Parathyroid adenoma (tissue), 2 donors: ENCODE results near the gene SYCP1.
"Not testable (repeated sequence)": the region's sequence is repeated elsewhere in the genome, so short reads cannot be mapped to it uniquely, and the experiment has no call there.

Source experiments
- H2AFZ ChIP-seq: fragments of 300-600 bp; sonication (generic); one replicate; pipeline ENCODE4 v1.7.0; 2017; ENCODE audit warnings: antibody characterized with exemption, mild to moderate bottlenecking
- H3K27ac ChIP-seq: fragments of 300-600 bp; sonication (generic); one replicate; pipeline ENCODE4 v1.7.0; 2017
- H3K27me3 ChIP-seq: fragments of 300-600 bp; sonication (generic); one replicate; pipeline ENCODE4 v1.7.0; 2017; ENCODE audit warnings: low read length; ENCODE audit not compliant: control insufficient read depth, insufficient read depth
- H3K36me3 ChIP-seq: fragments of 300-600 bp; sonication (generic); one replicate; pipeline ENCODE4 v1.7.0; 2017; ENCODE audit warnings: low read length; ENCODE audit not compliant: control insufficient read depth, insufficient read depth
- H3K4me1 ChIP-seq: fragments of 300-600 bp; sonication (generic); one replicate; pipeline ENCODE4 v1.7.0; 2017; ENCODE audit warnings: control low read depth
- H3K4me2 ChIP-seq: fragments of 300-600 bp; sonication (generic); one replicate; pipeline ENCODE4 v1.7.0; 2017; ENCODE audit warnings: low read length
- H3K4me3 ChIP-seq: fragments of 300-600 bp; sonication (generic); one replicate; pipeline ENCODE4 v1.7.0; 2017; ENCODE audit warnings: low read depth, low read length
- H3K79me2 ChIP-seq: fragments of 300-600 bp; sonication (generic); one replicate; pipeline ENCODE4 v1.7.0; 2017; ENCODE audit warnings: control low read depth
- H3K9ac ChIP-seq: fragments of 300-600 bp; sonication (generic); one replicate; pipeline ENCODE4 v1.7.0; 2017; ENCODE audit warnings: mild to moderate bottlenecking
- H3K9me3 ChIP-seq: fragments of 300-600 bp; sonication (generic); one replicate; pipeline ENCODE4 v1.7.0; 2017; ENCODE audit warnings: low read length; ENCODE audit not compliant: control insufficient read depth
- TF ChIP-seq, protein P1 (sequence below): fragments of 300-600 bp; sonication (generic); IDR thresholded peaks from one replicate; pipeline ENCODE4 v1.7.0; 2017; ENCODE audit warnings: antibody characterized with exemption, mild to moderate bottlenecking
- donor health status: primary hyperparathyroidism.

Gene SYCP1

DNA sequence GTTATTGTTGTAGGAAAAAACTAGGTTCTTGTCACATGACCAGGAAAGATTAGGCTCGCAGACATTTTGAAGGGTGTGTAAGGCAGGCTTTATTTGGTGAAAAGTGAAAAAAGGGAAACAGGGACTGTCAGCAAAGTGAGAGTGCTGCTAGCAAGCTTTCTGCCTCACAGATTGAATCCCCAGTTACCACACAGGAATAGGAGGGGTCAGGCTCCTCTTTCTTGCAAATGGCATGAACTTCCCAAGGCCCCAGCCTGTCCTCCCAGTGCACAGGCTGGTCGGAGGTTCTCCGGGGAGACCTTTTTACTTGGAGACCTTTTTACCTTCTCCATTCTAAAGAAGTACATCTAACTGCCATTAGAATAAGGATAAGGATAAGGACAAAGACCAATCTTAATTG is 42.1 kb downstream of the SYCP1 start:
- H3K4me1 ChIP-seq, result no peaks in the 10 kb centered on the region
- H2AFZ ChIP-seq, result no peak overlapping the region
- H3K9ac ChIP-seq, result no peak overlapping the region
- no peaks in the 10 kb centered on the region for H3K36me3 ChIP-seq
- no peak overlapping the region for H3K4me3 ChIP-seq
- TF ChIP-seq, protein P1, sequence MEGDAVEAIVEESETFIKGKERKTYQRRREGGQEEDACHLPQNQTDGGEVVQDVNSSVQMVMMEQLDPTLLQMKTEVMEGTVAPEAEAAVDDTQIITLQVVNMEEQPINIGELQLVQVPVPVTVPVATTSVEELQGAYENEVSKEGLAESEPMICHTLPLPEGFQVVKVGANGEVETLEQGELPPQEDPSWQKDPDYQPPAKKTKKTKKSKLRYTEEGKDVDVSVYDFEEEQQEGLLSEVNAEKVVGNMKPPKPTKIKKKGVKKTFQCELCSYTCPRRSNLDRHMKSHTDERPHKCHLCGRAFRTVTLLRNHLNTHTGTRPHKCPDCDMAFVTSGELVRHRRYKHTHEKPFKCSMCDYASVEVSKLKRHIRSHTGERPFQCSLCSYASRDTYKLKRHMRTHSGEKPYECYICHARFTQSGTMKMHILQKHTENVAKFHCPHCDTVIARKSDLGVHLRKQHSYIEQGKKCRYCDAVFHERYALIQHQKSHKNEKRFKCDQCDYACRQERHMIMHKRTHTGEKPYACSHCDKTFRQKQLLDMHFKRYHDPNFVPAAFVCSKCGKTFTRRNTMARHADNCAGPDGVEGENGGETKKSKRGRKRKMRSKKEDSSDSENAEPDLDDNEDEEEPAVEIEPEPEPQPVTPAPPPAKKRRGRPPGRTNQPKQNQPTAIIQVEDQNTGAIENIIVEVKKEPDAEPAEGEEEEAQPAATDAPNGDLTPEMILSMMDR, result no peak
- no peaks in the 10 kb centered on the region for H3K27me3 ChIP-seq
- no peak overlapping the region for H3K27ac ChIP-seq
- no peaks in the 10 kb centered on the region for H3K9me3 ChIP-seq
- no peaks in the 10 kb centered on the region for H3K79me2 ChIP-seq
- no peak overlapping the region for H3K4me2 ChIP-seq

DNA sequence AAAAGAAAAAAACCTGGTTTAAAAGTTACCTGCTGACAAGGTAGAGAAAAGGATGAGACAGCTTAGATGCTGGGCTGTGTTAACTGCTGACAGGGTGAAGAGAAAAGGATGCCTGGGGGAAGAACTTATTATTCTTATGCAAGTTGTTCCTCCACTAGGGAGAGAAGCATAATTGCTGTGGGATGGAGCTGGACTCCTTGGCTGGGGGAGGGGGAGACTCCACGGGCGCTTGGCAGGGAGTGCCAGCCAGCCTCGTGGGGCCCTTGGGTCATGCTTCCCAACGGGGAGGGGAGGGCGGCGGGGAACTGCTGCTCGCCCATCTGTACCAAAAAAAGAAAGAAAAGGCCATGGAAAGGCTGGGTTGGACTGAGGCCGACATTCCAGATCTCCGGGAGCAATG is 47.2 kb downstream of the SYCP1 start:
- Histone ChIP-seq H2AFZ (no peak overlapping the region), H3K4me1 (no peaks in the 10 kb centered on the region), H3K27me3 (no peaks in the 10 kb centered on the region), H3K36me3 (no peaks in the 10 kb centered on the region), H3K9me3 (peaks cover 2% of the 10 kb centered on the region), H3K27ac (no peak overlapping the region), H3K4me3 (no peak overlapping the region), H3K9ac (no peak overlapping the region), H3K4me2 (no peak overlapping the region), H3K79me2 (no peaks in the 10 kb centered on the region)
- TF ChIP-seq, protein P1, result no peak

DNA sequence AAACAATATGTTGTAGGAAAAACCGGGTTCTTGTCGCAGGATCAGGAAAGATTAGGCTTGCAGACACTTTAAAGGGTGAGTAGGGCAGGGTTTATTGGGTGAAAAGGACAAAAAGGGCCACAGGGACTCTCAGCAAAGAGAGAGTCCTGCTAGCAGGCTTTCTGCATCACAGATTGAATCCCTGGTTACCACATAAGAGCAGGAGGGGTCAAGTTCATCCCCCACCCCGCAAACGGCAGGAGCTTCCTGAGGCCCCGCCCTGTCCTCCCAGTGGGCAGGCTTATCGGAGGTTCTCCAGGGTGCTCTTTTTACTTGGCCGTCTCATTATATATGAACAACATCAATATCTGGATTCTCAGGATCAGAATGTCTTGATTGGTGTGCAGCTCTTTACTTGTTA is 47.7 kb downstream of the SYCP1 start:
- Histone ChIP-seq H3K27ac (no peak overlapping the region), H2AFZ (no peak overlapping the region), H3K79me2 (no peaks in the 10 kb centered on the region), H3K36me3 (no peaks in the 10 kb centered on the region), H3K4me3 (no peak overlapping the region), H3K4me1 (no peaks in the 10 kb centered on the region), H3K27me3 (no peaks in the 10 kb centered on the region), H3K4me2 (no peak overlapping the region), H3K9ac (no peak overlapping the region), H3K9me3 (peaks cover 2% of the 10 kb centered on the region)
- TF ChIP-seq, protein P1, result no peak

DNA sequence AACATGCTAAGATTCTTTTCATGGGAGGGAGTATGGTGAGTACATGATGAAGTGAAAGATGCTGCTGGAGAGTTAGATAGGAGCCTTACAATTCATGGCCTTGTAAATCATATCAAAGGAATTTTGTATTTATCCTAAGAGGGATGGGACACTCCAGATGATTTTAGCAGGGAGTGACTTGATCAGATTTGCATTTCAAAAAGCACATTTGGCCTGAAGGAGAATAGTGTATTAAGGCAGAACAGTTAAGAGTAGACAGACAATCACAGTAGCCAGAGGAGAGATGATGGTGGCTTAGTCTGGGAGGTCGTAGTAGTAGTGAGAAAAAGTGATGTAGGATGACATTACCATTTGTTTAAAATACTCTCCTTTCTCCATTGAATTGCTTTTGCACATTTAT is 48.8 kb downstream of the SYCP1 start:
- H3K4me3 ChIP-seq, result no peak overlapping the region
- TF ChIP-seq, protein P1, result no peak

DNA sequence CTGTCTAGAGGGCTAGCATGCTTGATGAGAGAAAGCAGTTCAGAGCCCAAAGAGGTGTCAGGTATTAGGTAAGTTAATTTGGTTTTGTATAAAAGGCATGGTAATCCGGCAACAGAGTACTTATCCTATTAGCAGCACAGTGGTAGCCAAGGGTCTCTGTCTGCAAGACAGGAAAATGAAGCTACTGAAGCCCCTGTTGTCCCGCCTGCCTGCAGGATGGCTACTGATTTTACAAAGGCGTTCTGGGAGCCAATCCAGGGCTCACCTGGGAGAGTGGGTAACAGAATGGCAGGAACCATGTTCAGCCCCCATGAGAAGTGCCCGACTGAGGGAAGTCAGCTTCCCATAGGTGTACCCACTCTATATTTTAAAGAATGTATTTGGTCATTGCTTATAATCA is 61.1 kb downstream of the SYCP1 start:
- H3K27me3 ChIP-seq, H3K27ac ChIP-seq, H3K9me3 ChIP-seq, H3K4me2 ChIP-seq, H3K9ac ChIP-seq, H3K4me1 ChIP-seq, H3K36me3 ChIP-seq, H3K79me2 ChIP-seq, H2AFZ ChIP-seq, H3K4me3 ChIP-seq: not testable (repeated sequence)

More for the DNA sequence above, 48.8 kb downstream of the SYCP1 start:
- H3K9ac ChIP-seq, result no peak overlapping the region
- no peaks in the 10 kb centered on the region for H3K36me3 ChIP-seq
- H3K27me3 ChIP-seq, result no peaks in the 10 kb centered on the region
- H3K79me2 ChIP-seq, result no peaks in the 10 kb centered on the region
- H3K4me1 ChIP-seq, result no peaks in the 10 kb centered on the region
- H3K9me3 ChIP-seq, result peaks cover 2% of the 10 kb centered on the region
- H3K4me2 ChIP-seq, result no peak overlapping the region
- H2AFZ ChIP-seq, result no peak overlapping the region
- no peak overlapping the region for H3K27ac ChIP-seq
